GM10248 (cell line): Measurements from ENCODE around the gene AUTS2.

Source experiments
- CTCF ChIA-PET: fragments of 300-600 bp; sonication (Branson Sonifier 250); formaldehyde crosslinking; extraction: SDS; loops from one replicate; lab custom pipeline; 2021; ENCODE audit warnings: antibody characterized with exemption; lab: Yijun Ruan, JAX
- POLR2A ChIA-PET: fragments of 350-650 bp; sonication (Branson Sonifier 250); formaldehyde crosslinking; extraction: SDS; loops from one replicate; lab custom pipeline; 2020; ENCODE audit warnings: antibody characterized with exemption; lab: Yijun Ruan, JAX
- DNase-seq: peaks from one replicate; pipeline ENCODE4 v3.0.0; 2012; ENCODE audit errors: extremely low spot score
- CTCF ChIP-seq: IDR thresholded peaks from 2 replicates; pipeline ENCODE4 v1.5.1; 2012; ENCODE audit warnings: mild to moderate bottlenecking, low read depth; ENCODE audit errors: extremely low read depth, missing control alignments, control extremely low read depth

The AUTS2 gene

DNA sequence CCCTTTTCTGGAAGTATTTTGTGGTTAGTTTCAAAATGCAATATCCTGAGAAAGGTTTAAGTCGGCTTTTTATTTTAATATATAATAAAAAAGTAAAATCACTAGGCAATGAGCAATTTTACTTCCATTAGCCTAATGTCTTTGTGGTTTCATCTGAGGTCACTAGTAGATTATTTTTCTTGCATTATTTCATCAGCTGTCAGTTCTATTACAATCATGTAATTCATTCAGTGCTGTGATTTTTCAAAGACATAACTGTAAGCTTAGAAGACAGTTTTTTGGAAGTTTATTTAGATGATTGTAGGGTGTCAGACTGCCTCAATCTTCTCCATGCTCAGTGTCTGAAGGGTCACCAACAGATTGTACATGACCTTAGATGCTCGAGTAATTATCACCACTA lies 965.7 kb downstream of the AUTS2 start:
- TF ChIP-seq CTCF = no peak
- ChIA-PET POLR2A (no interaction called here), CTCF (no interaction called here)
- DNase-seq = no peak

DNA sequence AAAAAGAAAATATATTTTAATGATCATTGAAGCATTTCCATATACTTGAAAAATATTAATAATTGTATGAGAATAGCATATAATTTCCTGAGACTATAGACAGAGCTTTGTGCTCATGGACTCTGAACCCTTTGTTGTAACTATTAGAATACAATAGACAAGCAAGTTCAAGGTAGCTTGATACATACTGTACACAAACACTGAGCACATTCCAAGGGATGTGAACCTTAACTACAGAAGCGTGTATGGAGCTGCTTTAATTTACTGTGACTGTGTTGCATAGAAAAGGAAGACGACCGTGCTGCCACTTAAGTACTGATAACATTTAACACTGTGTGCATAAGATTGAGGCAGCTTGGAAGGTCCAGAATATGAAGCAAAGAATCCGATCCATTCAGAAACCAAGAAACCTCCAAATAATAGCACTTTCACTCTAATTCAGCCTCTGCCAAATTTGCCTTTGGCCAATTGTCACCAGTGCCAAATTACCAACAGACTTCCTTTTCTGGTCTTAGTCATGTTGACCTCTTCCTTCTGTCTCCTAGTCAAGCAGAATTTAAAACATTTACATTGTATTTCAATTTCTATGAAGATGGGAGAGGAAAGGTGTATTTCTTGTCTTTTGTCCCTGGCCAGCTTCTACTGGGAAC lies 967.6 kb downstream of the AUTS2 start:
- DNase-seq = no peak
- POLR2A ChIA-PET = no interaction called here
- no peak for TF ChIP-seq CTCF
- CTCF ChIA-PET = interaction anchor here (1.4 kb wide), 1 partner anchor 15 kb away, joined by 4 read pairs; no protein-coding TSS in a partner anchor

DNA sequence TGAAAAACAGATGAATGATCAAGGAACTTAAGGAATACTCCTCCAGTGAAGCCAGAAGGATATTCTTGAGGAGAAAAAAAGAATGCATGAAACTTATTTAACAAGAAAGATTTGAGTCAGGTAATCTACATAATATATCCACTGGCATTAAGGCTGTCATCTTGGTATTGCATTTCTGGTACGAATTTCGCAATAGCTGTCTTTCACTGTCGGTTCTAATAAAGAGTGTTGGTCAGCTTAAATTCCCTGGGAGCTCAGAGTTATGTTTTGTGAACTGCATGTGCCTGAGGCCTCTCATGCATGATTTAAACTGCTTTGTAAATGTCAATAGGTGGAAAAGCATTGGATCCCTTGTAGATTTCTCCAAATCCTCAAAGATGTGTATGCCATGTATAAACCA lies 968.4 kb downstream of the AUTS2 start:
- ChIA-PET CTCF (no interaction called here), POLR2A (no interaction called here)
- DNase-seq = no peak
- TF ChIP-seq CTCF = no peak

- ChIA-PET CTCF (interaction anchor here (1.1 to 1.7 kb wide), 2 partner anchors 9 to 32 kb away, joined by 5 to 6 read pairs; no protein-coding TSS in a partner anchor), POLR2A (no interaction called here)
- DNase-seq = no peak
- no peak for TF ChIP-seq CTCF
These were observed 970.5 kb downstream of the AUTS2 start for GRCh38 chr7:70568674-70569334.

DNA sequence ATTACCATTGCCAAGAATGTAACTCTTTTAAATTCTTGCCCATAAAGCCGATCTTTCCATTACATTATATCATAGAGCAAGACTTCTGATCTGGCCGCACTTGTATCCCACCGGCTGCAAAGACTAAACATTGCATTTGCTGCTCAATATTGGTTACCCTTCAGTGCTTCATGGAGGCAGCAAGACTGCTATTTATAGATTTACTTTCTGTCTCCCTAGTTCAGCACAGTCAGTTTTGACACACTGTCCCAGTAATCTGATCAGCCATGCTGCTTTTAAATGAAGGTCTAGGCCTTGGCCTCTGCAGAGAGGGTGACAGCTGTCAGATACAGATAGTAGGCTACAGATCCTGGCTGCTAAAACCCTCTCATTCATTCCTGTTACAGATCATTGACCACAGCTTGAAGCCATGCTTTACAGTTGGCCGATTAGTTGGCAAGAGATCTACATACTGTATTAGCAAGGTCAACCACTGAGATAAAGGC lies 971.1 kb downstream of the AUTS2 start:
- POLR2A ChIA-PET = no interaction called here
- CTCF ChIA-PET = interaction anchor here (1.1 to 1.7 kb wide), 2 partner anchors 9 to 32 kb away, joined by 5 to 6 read pairs; no protein-coding TSS in a partner anchor
- no peak for DNase-seq
- TF ChIP-seq CTCF = no peak

DNA sequence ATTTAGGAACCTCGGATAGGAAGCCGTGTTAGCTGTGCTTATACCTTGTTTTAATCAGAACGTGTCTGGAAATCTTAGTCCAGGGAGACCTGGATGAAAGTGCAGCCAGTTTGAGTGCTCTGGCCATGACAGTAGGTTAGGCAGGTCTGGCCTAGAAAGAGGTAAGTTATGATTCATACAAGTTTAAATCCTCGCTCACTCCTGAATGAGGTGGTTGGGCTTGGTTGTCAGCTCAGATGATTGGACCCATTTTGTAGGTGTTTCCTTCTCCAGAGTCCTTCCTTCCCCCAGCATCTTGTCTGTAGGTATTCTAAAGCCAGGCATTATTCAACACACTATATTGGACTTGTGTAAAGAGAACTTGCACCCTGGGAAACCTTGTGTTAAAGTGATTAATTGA lies 971.8 kb downstream of the AUTS2 start:
- ChIA-PET POLR2A (no interaction called here), CTCF (interaction anchor here (0.7 to 1.7 kb wide), 3 partner anchors 10 to 38 kb away, joined by 3 to 6 read pairs (median 5); no protein-coding TSS in a partner anchor)
- DNase-seq = no peak
- TF ChIP-seq CTCF = no peak
